ENCODE data around the gene PDXP.

The PDXP gene

DNA sequence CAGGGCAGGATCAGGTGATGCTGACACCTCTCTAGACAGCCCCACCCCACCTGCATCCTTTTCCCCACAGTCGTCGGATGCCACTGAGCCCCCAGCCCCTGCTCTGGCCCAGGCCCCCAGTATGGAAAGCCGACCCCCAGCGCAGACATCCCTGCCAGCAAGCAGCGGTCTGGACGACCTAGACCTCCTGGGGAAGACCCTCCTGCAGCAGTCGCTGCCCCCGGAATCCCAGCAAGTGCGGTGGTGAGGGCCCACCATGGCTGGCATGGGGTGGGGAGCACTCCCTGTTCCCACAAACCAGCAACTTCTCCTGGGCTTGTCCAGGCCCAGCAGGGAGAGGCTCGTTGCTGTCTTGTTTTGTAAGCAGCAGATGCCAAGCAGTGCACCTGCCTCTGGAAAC is 28.6 kb upstream of the PDXP start:
- DNase-seq: no peak

GRCh38 chr22:37630839-37631435 is 27.6 kb upstream of the PDXP start:
- no peak for DNase-seq

DNA sequence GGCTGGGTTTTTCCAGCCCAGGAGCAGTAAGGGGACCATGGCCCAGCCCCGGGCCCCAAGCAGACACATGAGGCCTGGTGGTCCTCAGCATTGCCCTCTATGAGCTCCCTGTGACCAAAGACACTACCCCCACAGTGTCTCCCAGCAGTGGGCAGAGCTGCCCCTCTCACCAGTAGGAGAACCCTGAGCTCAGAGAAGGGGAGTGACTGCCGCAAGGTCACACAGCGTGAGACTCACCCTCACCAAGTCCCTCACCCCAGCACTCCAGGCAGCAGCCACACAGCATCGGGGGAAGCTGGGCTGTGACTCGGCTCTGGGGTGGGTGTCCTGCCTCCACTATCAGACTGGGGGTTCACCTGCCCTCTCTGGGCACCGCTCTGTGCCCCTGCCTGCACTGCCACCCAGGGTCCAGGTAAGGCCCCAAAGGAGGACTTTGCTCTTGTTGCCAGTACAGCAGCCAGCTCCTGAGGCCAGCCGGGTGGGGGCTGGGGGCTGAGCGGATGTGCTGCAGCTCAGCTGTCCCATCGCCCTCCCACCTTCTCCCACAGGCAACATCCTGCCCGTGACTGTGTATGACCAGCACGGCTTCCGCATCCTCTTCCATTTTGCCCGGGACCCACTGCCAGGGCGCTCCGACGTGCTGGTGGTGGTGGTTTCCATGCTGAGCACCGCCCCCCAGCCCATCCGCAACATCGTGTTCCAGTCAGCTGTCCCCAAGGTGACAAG is 26.9 kb upstream of the PDXP start:
- no peak for DNase-seq

GRCh38 chr22:37632174-37633088 is 26.1 kb upstream of the PDXP start:
- DNase-seq: no peak

DNA sequence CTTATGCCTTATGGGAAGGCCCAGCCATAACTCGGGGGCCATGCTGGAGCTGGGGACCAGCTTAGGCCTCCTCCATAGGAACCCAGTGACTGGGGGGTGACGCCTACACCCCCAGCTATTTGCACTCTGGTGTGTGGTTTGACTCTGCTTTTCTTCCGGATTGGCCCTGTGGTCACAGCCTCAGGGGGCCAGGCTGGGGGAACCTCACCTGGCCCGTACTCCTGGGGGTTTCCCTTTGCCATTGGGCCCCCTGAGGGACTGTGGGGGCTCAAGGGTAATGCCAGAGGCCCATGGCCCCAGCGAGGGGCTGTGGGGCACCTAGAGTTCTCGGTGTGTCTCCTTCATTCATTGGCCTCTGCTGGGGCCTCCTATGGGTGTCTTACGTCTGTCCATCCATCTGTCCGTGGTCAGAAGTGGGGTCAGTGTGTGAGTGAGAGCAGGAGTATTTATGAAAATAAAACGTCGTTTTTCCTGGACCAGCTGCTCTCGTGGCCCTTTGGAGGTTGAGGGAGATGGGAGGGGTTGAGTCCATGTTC is 25.4 kb upstream of the PDXP start:
- DNase-seq: peak in 1 of 2 donors; percentile 44

GRCh38 chr22:37633625-37634416 is 24.7 kb upstream of the PDXP start:
- DNase-seq: peak; percentile 63 to 86

- DNase-seq: no peak
Measured at GRCh38 chr22:37634417-37634924, 24.1 kb upstream of the PDXP start.

DNA sequence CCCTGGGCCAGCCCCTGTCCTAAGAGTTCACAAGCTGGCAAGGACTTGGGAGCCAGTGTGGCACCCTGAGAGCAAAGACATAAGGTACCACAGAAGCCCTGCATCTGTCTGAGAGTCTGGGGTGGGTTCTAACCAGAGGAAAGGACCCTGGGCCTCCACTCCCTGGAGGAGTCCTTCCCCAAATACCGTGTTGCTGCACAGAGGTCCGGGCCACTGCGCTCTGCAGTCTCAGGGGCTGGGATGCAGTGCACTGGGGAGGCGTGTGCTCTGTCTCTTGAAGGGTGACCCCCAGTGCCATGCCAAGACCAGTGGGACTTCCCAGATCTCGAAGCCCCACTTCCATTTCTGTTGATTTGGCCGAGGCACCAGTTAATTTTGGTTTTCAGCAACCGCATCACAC is 23.4 kb upstream of the PDXP start:
- DNase-seq: no peak

DNA sequence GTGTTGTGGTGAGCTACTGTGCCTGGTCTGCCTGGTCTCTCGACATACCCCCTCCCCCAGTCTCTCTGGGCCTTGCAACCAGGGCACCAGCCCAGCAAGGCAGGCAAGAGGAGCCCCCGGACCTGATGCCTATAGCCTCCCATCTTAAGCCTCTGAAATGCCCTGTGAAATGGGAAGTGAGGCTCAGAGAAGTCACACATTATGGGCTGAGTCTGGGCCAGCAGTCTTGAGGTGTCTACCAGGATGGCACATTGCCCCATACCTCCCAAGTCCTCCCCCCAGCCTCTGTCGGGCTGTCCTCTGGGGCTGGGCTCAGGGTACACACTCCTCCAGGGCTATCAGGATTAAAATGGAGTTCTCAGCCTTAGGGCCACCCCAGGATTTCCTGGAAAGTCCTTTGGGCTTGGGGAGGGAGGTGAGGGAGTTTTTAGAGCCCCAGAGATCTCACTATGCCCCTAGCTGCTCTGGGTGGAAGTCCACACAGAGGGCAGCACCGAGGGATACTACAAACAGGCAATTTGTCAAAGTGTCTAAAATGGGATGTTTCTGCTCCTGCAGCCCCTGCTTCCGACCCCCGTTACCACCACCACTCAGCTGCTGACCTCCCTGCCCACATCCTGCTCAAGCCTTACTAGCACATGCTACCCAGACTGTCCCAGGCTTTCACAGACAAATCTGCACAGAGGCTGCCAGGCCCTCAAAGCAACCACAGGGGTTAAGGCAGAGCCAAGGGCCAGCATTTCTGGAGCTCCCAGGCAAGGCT is 22.2 kb upstream of the PDXP start:
- peak; percentile 12 to 48 for DNase-seq

DNA sequence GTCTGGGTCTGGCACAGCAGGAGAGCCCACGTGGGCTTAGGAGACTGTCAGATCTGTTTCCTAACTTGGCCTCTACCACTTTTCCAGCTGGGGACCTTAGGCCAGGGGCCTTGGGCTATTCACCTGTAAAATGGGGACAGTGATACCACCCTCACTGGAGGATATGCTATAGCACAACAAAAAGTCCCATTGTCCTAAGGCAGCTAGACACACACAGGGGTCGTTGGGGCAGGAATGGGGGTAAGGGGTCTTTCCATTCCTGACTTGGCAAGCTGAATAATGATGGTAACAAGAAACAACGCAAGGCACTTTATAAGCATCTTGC is 21.6 kb upstream of the PDXP start:
- DNase-seq: no peak

DNA sequence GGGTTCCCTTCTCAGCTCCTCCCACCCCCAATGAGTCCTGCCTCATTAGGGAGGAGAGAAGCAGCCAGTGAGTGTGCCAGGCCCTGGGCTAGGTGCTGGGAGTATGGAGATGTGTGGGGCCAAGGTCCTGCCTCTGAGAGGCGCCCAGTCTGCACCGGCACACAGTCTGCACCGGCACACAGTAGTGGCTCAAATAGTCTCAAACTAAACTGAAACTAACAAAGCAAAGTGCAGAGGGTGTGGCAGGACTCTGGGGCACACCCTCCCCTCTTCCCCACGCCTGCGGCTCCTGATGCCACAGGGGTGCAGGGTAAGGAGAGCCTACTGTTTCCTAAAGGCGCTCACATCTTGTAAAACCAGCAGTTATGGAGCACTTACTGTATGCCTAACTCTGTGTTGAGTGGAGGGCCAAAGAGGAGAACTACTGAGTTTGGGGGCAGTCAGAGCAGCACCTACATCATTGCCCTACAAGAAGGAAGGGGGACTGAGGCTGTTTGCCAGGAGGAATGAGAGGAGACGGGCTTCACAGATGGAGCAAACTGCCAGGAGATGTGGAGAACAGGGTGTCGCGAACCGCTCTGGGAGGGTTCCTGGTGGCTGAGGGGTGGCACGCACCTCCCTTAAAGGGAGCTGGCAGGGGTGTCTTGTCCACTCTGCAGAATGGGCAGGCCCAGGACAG is 20.0 kb upstream of the PDXP start:
- DNase-seq: no peak

DNA sequence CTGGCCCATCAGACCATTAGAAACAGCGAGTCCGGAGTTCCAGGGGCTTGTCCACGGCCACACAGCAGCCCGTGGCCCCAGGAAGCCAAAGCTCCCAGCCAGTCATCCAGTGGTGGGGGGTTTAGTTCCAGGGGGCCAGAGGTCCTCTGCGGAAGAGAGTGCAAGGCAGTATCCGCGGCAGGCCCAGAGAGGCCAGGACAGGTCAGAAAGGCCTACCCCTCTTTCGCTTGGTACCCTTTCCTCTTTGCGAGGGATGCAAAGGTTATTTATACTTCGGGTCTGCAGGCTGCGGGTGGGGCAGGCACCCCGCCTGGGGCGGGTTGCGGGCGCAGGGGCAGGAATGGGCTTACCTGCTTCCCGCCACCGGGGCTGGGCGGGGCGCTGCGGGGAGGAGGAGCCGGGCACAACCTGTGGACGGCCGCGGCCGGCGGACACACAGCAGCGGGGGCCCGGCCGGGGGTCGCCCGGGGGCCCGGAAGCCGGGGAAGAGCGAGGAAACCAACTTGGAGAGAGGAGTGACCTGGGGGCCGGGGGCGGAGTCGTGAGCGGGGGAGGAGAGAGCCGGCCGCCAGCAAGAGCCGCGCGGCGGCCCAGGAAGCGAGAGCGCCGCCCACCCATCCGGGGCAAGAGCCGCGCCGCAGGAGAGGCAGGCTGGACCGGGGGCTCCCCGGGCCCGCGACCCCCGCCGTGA is 19.3 kb upstream of the PDXP start, which contains the start of gene SH3BP1:
SH3BP1 (plus strand) TSS at position 600 of the 691 bp plus-strand sequence. CDS start 119 bp downstream, outside the sequence.
- DNase-seq: no peak

- peak in 1 of 2 donors; percentile 32 for DNase-seq
Measured at GRCh38 chr22:37639771-37640590, 18.5 kb upstream of the PDXP start.

GRCh38 chr22:37640591-37641560 is 17.6 kb upstream of the PDXP start:
- DNase-seq: no peak

DNA sequence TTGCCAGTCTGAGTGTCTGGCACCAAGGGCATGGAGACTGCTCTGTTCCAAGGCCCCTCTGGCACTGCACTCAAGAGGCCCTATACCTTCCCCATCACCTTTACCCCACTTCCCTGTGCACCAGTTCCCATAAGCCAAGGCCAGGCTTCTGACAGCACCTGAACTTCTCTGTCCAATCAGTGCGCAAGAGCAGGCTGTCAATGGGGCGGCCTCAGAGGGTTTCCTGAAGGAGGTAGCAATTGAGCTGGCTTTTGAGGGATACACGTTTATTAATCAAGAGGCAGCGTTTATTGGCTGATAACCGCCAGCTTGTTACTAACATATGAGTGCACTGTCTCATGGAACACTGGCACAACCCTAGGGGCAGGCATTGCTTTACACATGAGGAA is 17.0 kb upstream of the PDXP start:
- DNase-seq: no peak

DNA sequence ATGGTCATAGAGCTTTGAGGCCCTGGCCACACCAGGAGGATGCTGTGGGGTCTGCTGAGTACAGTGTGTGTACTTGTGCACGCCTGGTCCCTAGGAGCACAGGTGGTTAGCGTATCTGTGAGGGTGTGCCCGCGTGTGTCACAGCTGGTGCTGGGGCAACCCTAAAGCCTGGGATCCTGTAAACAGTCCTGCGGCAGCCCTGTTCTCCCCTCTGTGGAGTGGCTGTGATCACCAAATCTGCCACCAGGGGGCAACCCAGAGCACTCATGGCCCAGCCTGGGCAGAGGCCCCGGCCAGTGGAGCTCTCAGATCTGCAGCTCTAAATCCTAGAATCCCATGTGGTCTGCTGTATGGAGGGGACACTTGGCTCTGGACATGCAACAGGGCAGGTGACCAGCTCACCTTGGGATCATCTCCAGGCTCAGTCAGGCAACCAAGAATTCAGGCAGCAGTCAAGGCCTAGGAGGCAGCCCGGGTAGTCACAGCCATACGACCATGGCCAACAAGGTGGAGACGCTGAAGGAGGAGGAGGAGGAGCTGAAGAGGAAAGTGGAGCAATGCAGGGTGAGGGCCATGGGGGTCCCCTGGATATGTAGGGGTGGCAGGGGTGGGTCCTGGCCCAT is 15.2 kb upstream of the PDXP start:
- DNase-seq: peak; percentile 59 to 61

- no peak for DNase-seq
Measured at GRCh38 chr22:37647317-37647716, 11.2 kb upstream of the PDXP start.

DNA sequence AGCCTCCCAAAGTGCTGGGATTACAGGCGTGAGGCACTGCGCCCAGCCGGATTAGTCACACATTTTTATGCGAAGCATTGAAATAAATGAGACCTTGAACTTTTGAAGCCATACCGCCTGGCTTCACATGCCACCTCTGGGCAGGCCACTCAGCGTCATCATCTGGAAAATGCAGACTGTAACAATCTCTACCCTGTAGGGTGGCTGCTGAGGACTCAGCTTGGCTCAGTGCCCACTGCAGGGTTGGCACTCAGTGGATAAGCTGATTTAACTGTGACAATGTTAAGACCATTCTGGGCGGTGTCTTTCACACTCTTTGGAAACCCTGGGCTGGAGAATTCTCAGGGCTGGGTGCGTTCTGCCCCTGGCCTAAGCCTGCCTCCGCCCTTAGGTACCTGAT is 10.6 kb upstream of the PDXP start:
- no peak for DNase-seq

Measured in bone marrow (tissue), 2 donors.